IMR-90 (cell line): Measurements from ENCODE around the gene GVQW3. TPM values are rescaled to one million over a fixed set of nuclear protein-coding genes. Genes with fewer than 3 reads are reported as not detected.
A peak's percentile ranks its signal among the peaks of the same experiment; 100 is the strongest.

Source experiments
- ATAC-seq: fragments of 200-7000 bp; cut with Tn5 transposase; 2 replicates; pipeline ENCODE4 v1.9.1; 2020; ENCODE audit warnings: low read depth, mild to moderate bottlenecking, moderate library complexity
- BruUV-seq: library from RNA; stranded (reverse); fragments of 400-500 nt; replicated peaks from 2 replicates; lab custom pipeline; 2021; lab: Mats Ljungman, UMichigan
- CTCF ChIA-PET: fragments of 300-600 bp; formaldehyde crosslinking; extraction: SDS; loops from one replicate; lab custom pipeline; 2021; ENCODE audit warnings: antibody characterized with exemption; lab: Yijun Ruan, JAX
- POLR2A ChIA-PET: fragments of 300-600 bp; sonication (Branson Sonifier 250); formaldehyde crosslinking; loops from one replicate; lab custom pipeline; 2022; ENCODE audit warnings: antibody characterized with exemption; ENCODE audit not compliant: unreplicated experiment; lab: Charles Lee
- DNase-seq: peaks from one replicate; pipeline ENCODE4 v3.0.0; 2013
- H2AFZ ChIP-seq: replicated peaks from 2 replicates; pipeline ENCODE3; 2013; ENCODE audit warnings: low read length, mild to moderate bottlenecking; ENCODE audit not compliant: poor library complexity
- H2AK5ac ChIP-seq: 2 replicates; pipeline ENCODE4 v1.6.1; 2013; ENCODE audit warnings: low read depth, low read length, inconsistent platforms
- H2AK9ac ChIP-seq: replicated peaks from 2 replicates; pipeline ENCODE3; 2013; ENCODE audit warnings: mild to moderate bottlenecking, low read depth, low read length, moderate library complexity; ENCODE audit not compliant: poor library complexity
- H2BK120ac ChIP-seq: 2 replicates; pipeline ENCODE4 v1.6.1; 2013; ENCODE audit warnings: low read depth, low read length, inconsistent platforms
- H2BK15ac ChIP-seq: 3 replicates; pipeline ENCODE4 v1.6.1; 2013; ENCODE audit warnings: low read depth, low read length, inconsistent platforms
- H2BK20ac ChIP-seq: 2 replicates; pipeline ENCODE4 v1.6.1; 2013; ENCODE audit warnings: low read depth, mild to moderate bottlenecking, inconsistent platforms, low read length, moderate library complexity
- H2BK5ac ChIP-seq: 2 replicates; pipeline ENCODE4 v1.6.1; 2013; ENCODE audit warnings: mild to moderate bottlenecking, low read depth, low read length, inconsistent platforms; ENCODE audit not compliant: poor library complexity, severe bottlenecking
- H3K14ac ChIP-seq: replicated peaks from 2 replicates; pipeline ENCODE4 v1.6.1; 2013; ENCODE audit warnings: low read depth, low read length, inconsistent platforms
- H3K18ac ChIP-seq: 2 replicates; pipeline ENCODE4 v1.6.1; 2013; ENCODE audit warnings: low read depth, low read length, control low read depth
- H3K23ac ChIP-seq: 2 replicates; pipeline ENCODE4 v1.6.1; 2013; ENCODE audit warnings: low read depth, low read length, inconsistent platforms
- H3K27ac ChIP-seq: 2 replicates; pipeline ENCODE4 v1.5.1; 2013; ENCODE audit warnings: mild to moderate bottlenecking, control low read depth, low read length; ENCODE audit not compliant: insufficient read depth
- H3K27me3 ChIP-seq: 2 replicates; pipeline ENCODE4 v1.6.1; 2013; ENCODE audit warnings: low read length; ENCODE audit not compliant: control insufficient read depth, insufficient read depth
- H3K36me3 ChIP-seq: 2 replicates; pipeline ENCODE4 v1.6.1; 2013; ENCODE audit warnings: low read length, mixed read lengths; ENCODE audit not compliant: control insufficient read depth, insufficient read depth
- H3K4ac ChIP-seq: 2 replicates; pipeline ENCODE4 v1.6.1; 2013; ENCODE audit warnings: low read depth, low read length, inconsistent platforms
- H3K4me1 ChIP-seq: 2 replicates; pipeline ENCODE4 v1.6.1; 2013; ENCODE audit warnings: low read length, mixed read lengths; ENCODE audit not compliant: control insufficient read depth, insufficient read depth
- H3K4me2 ChIP-seq: 2 replicates; pipeline ENCODE4 v1.6.1; 2013; ENCODE audit warnings: low read depth, mild to moderate bottlenecking, control low read depth, low read length, moderate library complexity
- H3K4me3 ChIP-seq: 2 replicates; pipeline ENCODE4 v1.5.1; 2013; ENCODE audit warnings: low read depth, mild to moderate bottlenecking, control low read depth, low read length, moderate library complexity; ENCODE audit not compliant: insufficient read depth
- H3K56ac ChIP-seq: 2 replicates; pipeline ENCODE4 v1.6.1; 2013; ENCODE audit warnings: low read length, inconsistent platforms; ENCODE audit not compliant: insufficient read depth; ENCODE audit errors: extremely low read depth
- H3K79me1 ChIP-seq, 2 experiments: 2 replicates each; pipeline ENCODE4 v1.6.1; 2013; ENCODE audit warnings: low read length in 2 of 2, inconsistent platforms in 1 of 2, low read depth in 1 of 2
- H3K9ac ChIP-seq: 2 replicates; pipeline ENCODE4 v1.6.1; 2013; ENCODE audit warnings: low read depth, low read length, control low read depth
- H3K9me1 ChIP-seq: 2 replicates; pipeline ENCODE4 v1.6.1; 2013; ENCODE audit warnings: low read length, inconsistent platforms; ENCODE audit not compliant: insufficient read depth
- H3K9me3 ChIP-seq: 2 replicates; pipeline ENCODE4 v1.6.1; 2013; ENCODE audit warnings: low read length; ENCODE audit not compliant: control insufficient read depth, insufficient read depth
- H4K20me1 ChIP-seq: 2 replicates; pipeline ENCODE4 v1.6.1; 2013; ENCODE audit warnings: low read length, inconsistent platforms; ENCODE audit not compliant: insufficient read depth
- H4K5ac ChIP-seq: 2 replicates; pipeline ENCODE4 v1.6.1; 2013; ENCODE audit warnings: mild to moderate bottlenecking, low read depth, low read length, control low read depth
- H4K8ac ChIP-seq, 2 experiments: 2 replicates each; pipeline ENCODE4 v1.6.1; 2013; ENCODE audit warnings: low read depth in 2 of 2, low read length in 2 of 2, control low read depth in 1 of 2, inconsistent platforms in 1 of 2
- H4K91ac ChIP-seq: 2 replicates; pipeline ENCODE4 v1.6.1; 2013; ENCODE audit warnings: low read depth, low read length, inconsistent platforms; ENCODE audit not compliant: insufficient read depth
- BHLHE40 ChIP-seq: fragments of 150-350 bp; IDR thresholded peaks from 2 replicates; pipeline ENCODE4 v1.6.1; 2016; ENCODE audit warnings: mild to moderate bottlenecking, low read depth, low read length
- CEBPB ChIP-seq: IDR thresholded peaks from 2 replicates; pipeline ENCODE4 v1.6.1; 2012; ENCODE audit warnings: low read depth, low read length, improper control_type of control experiment
- CTCF ChIP-seq: conservative IDR thresholded peaks from 2 replicates; pipeline ENCODE4 v1.5.1; 2012; ENCODE audit warnings: mild to moderate bottlenecking, low read depth, low read length, improper control_type of control experiment
- ELK1 ChIP-seq: fragments of 150-350 bp; IDR thresholded peaks from 2 replicates; pipeline ENCODE4 v1.6.1; 2016; ENCODE audit warnings: low read depth, mild to moderate bottlenecking, low read length, moderate library complexity, borderline replicate concordance
- FOS ChIP-seq: fragments of 150-350 bp; IDR thresholded peaks from 2 replicates; pipeline ENCODE4 v1.6.1; 2016; ENCODE audit warnings: low read depth, low read length
- MAFK ChIP-seq: IDR thresholded peaks from 2 replicates; pipeline ENCODE4 v1.6.1; 2012; ENCODE audit warnings: low read depth, low read length, improper control_type of control experiment
- MAZ ChIP-seq: IDR thresholded peaks from 2 replicates; pipeline ENCODE4 v1.6.1; 2012; ENCODE audit warnings: low read depth, mild to moderate bottlenecking, low read length, improper control_type of control experiment, moderate library complexity, borderline replicate concordance
- MXI1 ChIP-seq: IDR thresholded peaks from 2 replicates; pipeline ENCODE4 v1.6.1; 2012; ENCODE audit warnings: low read depth, mild to moderate bottlenecking, low read length, moderate library complexity, borderline replicate concordance
- POLR2A ChIP-seq: IDR thresholded peaks from 2 replicates; pipeline ENCODE4 v1.6.1; 2012; ENCODE audit warnings: mild to moderate bottlenecking, low read depth, low read length
- RAD21 ChIP-seq: IDR thresholded peaks from 2 replicates; pipeline ENCODE4 v1.6.1; 2012; ENCODE audit warnings: low read length, improper control_type of control experiment
- RCOR1 ChIP-seq: IDR thresholded peaks from 2 replicates; pipeline ENCODE4 v1.6.1; 2012; ENCODE audit warnings: mild to moderate bottlenecking, low read length, improper control_type of control experiment; ENCODE audit not compliant: insufficient replicate concordance
- SMC3 ChIP-seq: fragments of 150-350 bp; IDR thresholded peaks from 2 replicates; pipeline ENCODE4 v1.6.1; 2016; ENCODE audit warnings: low read depth, mild to moderate bottlenecking, antibody characterized with exemption, low read length, moderate library complexity
- WGBS, 2 experiments: methylation state at CpG; one replicate each; pipeline versions ENCODE4 v1.1.5 to v1.1.7; 2013; ENCODE audit warnings: missing lambda C conversion rate in 2 of 2; ENCODE audit not compliant: insufficient read length in 1 of 2; ENCODE audit errors: extremely low coverage in 2 of 2; 5-methylcytosine and 5-hydroxymethylcytosine counted together
- dilution Hi-C: fragments of 300-500 bp; cut with HindIII; formaldehyde crosslinking; loops from one replicate; pipeline ENCODE4 v1.14.3; 2018; ENCODE audit warnings: low sequenced_read_pairs; ENCODE audit not compliant: unreplicated experiment
- in situ Hi-C: fragments of 300-500 bp; cut with MboI; formaldehyde crosslinking; loops from 3 replicates; pipeline ENCODE4 v1.14.3; 2019; ENCODE audit warnings: low sequenced_read_pairs, inconsistent platforms, mixed read lengths
- intact Hi-C: fragments of 100-400 bp; cut with micrococcal nuclease; formaldehyde crosslinking; loops from 2 replicates; pipeline ENCODE4 v1.10.0; 2022
- polyA plus RNA-seq, 3 experiments: library from polyadenylated mRNA; depleted of rRNA; stranded (reverse); fragments of >200 nt; gene quantifications; 2 replicates each; pipeline ENCODE4 v1.2.3, GENCODE V29; 2012; ENCODE audit warnings: low replicate concordance in 1 of 3
- total RNA-seq: library from RNA; depleted of rRNA; stranded (reverse); fragments of >200 nt; gene quantifications from 2 replicates; pipeline ENCODE4 v1.2.3, GENCODE V29; 2012

GVQW3 gene
- total and polyA plus RNA-seq, 2 of the 4 experiments (the other 2 are of a cell fraction), result 0.96 to 1.1 TPM

- H3K4me2 ChIP-seq, result peak overlapping the region; percentile 92
- dilution Hi-C loops (no loop called here), intact Hi-C loops (loop anchor here (2.0 kb wide), 1 partner anchor 67 kb away; no protein-coding TSS in a partner anchor), in situ Hi-C loops (no loop called here)
- 0% methylated on average over 10 of the region's 56 CpGs; no CpG with 5 or more reads in 1 of the 2 experiments for WGBS, 2 experiments
- H3K4me1 ChIP-seq, result no peaks in the 10 kb centered on the region
- TF ChIP-seq POLR2A (peak; percentile 89), ELK1 (no peak), CTCF (peak; percentile 34; the same call in 1 of the 2 replicates), RAD21 (peak; percentile 41; the same call in 1 of the 2 replicates), FOS (no peak), MAZ (peak; percentile 72; the same call in 1 of the 2 replicates), MAFK (no peak), SMC3 (peak; percentile 23), RCOR1 (no peak), MXI1 (no peak), CEBPB (no peak), BHLHE40 (no peak)
- H2AK9ac ChIP-seq, result peak overlapping the region; percentile 95
- H3K27ac ChIP-seq, result peak overlapping the region; percentile 44
- no peak overlapping the region for H2BK20ac ChIP-seq
- H4K20me1 ChIP-seq, result peaks cover 9% of the 10 kb centered on the region; the same call in 1 of the 2 replicates
- peak overlapping the region; percentile 53 for H3K9ac ChIP-seq
- 0 out of 2 replicates have a peak overlapping the region, but pooled peaks have one; percentile 6 for H2BK120ac ChIP-seq
- no peak overlapping the region for H3K18ac ChIP-seq
- H3K9me3 ChIP-seq, result no peaks in the 10 kb centered on the region
- peak overlapping the region; percentile 51; the same call in 1 of the 2 replicates for H4K91ac ChIP-seq
- peaks cover 2% of the 10 kb centered on the region; the same call in 1 of the 2 replicates for H3K36me3 ChIP-seq
- no peaks in the 10 kb centered on the region for H3K27me3 ChIP-seq
- H3K9me1 ChIP-seq, result 0 out of 2 replicates have a peak, but pooled peaks cover 3% of the 10 kb centered on the region
- H3K4ac ChIP-seq, result peak overlapping the region; percentile 46
- CTCF ChIA-PET, result interaction anchor here (0.8 to 1.2 kb wide), 2 partner anchors 9 to 11 kb away, joined by 3 read pairs; no protein-coding TSS in a partner anchor
- BruUV-seq, result no TSS peak
- no peak overlapping the region for H2BK15ac ChIP-seq
- H4K5ac ChIP-seq, result no peak overlapping the region
- peak overlapping the region; percentile 68 for H3K4me3 ChIP-seq
- peak overlapping the region; percentile 70; the same call in 1 of the 2 replicates for H3K23ac ChIP-seq
- peak overlapping the region; percentile 64; the same call in 1 of the 2 replicates for H2AK5ac ChIP-seq
- DNase-seq (peak; percentile 90), ATAC-seq (peak; percentile 77)
- peaks cover 16 to 41% of the 10 kb centered on the region in 2 experiments; a peak in 3 of 4 replicates for H3K79me1 ChIP-seq
- POLR2A ChIA-PET, result no interaction called here
- H4K8ac ChIP-seq, result peak overlapping the region in 1 of 2 experiments; percentile 72; a peak in 3 of 4 replicates
- H2AFZ ChIP-seq, result peak overlapping the region; percentile 86
- H3K14ac ChIP-seq, result peak overlapping the region; percentile 11; the same call in 1 of the 2 replicates
- peak overlapping the region; percentile 63; the same call in 1 of the 2 replicates for H3K56ac ChIP-seq
- H2BK5ac ChIP-seq, result peak overlapping the region; percentile 22
Observed at GRCh38 chr11:76445121-76446084, 64.3 kb downstream of the GVQW3 start.
